ENCODE data around the gene CEACAM19. TPM values are rescaled to one million over a fixed set of nuclear protein-coding genes. Genes with fewer than 3 reads are reported as not detected.
"Not testable (repeated sequence)": the region's sequence is repeated elsewhere in the genome, so short reads cannot be mapped to it uniquely, and the experiment has no call there.

CEACAM19 gene
- polyA plus RNA-seq, 1 donor = 59.5 TPM

GRCh38 chr19:44660081-44660480 is 11.2 kb upstream of the CEACAM19 start:
- no peaks in the 10 kb centered on the region for H3K9me3 ChIP-seq (ENCODE audit: control insufficient read depth, low read depth, low read length)
- H3K36me3 ChIP-seq (ENCODE audit: control insufficient read depth, insufficient read depth, low read length) = peaks cover 97% of the 10 kb centered on the region
- H3K4me1 ChIP-seq (ENCODE audit: control insufficient read depth, insufficient read depth, low read length) = peaks cover 7% of the 10 kb centered on the region
- no peak overlapping the region for H3K4me3 ChIP-seq (ENCODE audit: low read length)
- H3K27ac ChIP-seq (ENCODE audit: low read length) = no peak overlapping the region
- H3K27me3 ChIP-seq (ENCODE audit: control insufficient read depth, insufficient read depth, low read length) = no peaks in the 10 kb centered on the region
- DNase-seq = no peak
- WGBS (ENCODE audit: insufficient coverage, low lambda C conversion rate) = no CpG with 5 or more reads among the region's 4 CpGs

GRCh38 chr19:44661205-44661604 is 10.1 kb upstream of the CEACAM19 start:
- no peaks in the 10 kb centered on the region for H3K9me3 ChIP-seq (ENCODE audit: control insufficient read depth, low read depth, low read length)
- peaks cover 7% of the 10 kb centered on the region for H3K4me1 ChIP-seq (ENCODE audit: control insufficient read depth, insufficient read depth, low read length)
- peaks cover 89% of the 10 kb centered on the region for H3K36me3 ChIP-seq (ENCODE audit: control insufficient read depth, insufficient read depth, low read length)
- WGBS (ENCODE audit: insufficient coverage, low lambda C conversion rate) = no CpG with 5 or more reads among the region's 11 CpGs
- DNase-seq = no peak
- no peak overlapping the region for H3K4me3 ChIP-seq (ENCODE audit: low read length)
- no peaks in the 10 kb centered on the region for H3K27me3 ChIP-seq (ENCODE audit: control insufficient read depth, insufficient read depth, low read length)
- H3K27ac ChIP-seq (ENCODE audit: low read length) = no peak overlapping the region

- DNase-seq = no peak
- Histone ChIP-seq H3K27me3 (ENCODE audit: control insufficient read depth, insufficient read depth, low read length) (no peaks in the 10 kb centered on the region), H3K4me3 (ENCODE audit: low read length) (no peak overlapping the region), H3K27ac (ENCODE audit: low read length) (no peak overlapping the region), H3K36me3 (ENCODE audit: control insufficient read depth, insufficient read depth, low read length) (peaks cover 83% of the 10 kb centered on the region), H3K4me1 (ENCODE audit: control insufficient read depth, insufficient read depth, low read length) (peaks cover 4% of the 10 kb centered on the region), H3K9me3 (ENCODE audit: control insufficient read depth, low read depth, low read length) (no peaks in the 10 kb centered on the region)
- WGBS (ENCODE audit: insufficient coverage, low lambda C conversion rate) = no CpG with 5 or more reads among the region's 7 CpGs
Observed at GRCh38 chr19:44661904-44662303, 9.4 kb upstream of the CEACAM19 start.

GRCh38 chr19:44662691-44663385 is 8.4 kb upstream of the CEACAM19 start:
- Histone ChIP-seq H3K27ac (ENCODE audit: low read length) (no peak overlapping the region), H3K9me3 (ENCODE audit: control insufficient read depth, low read depth, low read length) (no peaks in the 10 kb centered on the region), H3K4me3 (ENCODE audit: low read length) (no peak overlapping the region), H3K36me3 (ENCODE audit: control insufficient read depth, insufficient read depth, low read length) (peaks cover 74% of the 10 kb centered on the region), H3K27me3 (ENCODE audit: control insufficient read depth, insufficient read depth, low read length) (no peaks in the 10 kb centered on the region), H3K4me1 (ENCODE audit: control insufficient read depth, insufficient read depth, low read length) (no peaks in the 10 kb centered on the region)
- WGBS (ENCODE audit: insufficient coverage, low lambda C conversion rate) = 63% methylated on average over 1 of the region's 7 CpGs
- DNase-seq = no peak

- H3K36me3 ChIP-seq (ENCODE audit: control insufficient read depth, insufficient read depth, low read length) = peaks cover 62% of the 10 kb centered on the region
- WGBS (ENCODE audit: insufficient coverage, low lambda C conversion rate) = no CpG with 5 or more reads among the region's 5 CpGs
Observed at GRCh38 chr19:44663996-44664395, 7.3 kb upstream of the CEACAM19 start.

GRCh38 chr19:44664976-44665375 is 6.3 kb upstream of the CEACAM19 start:
- no CpG with 5 or more reads among the region's 10 CpGs for WGBS (ENCODE audit: insufficient coverage, low lambda C conversion rate)
- DNase-seq = no peak
- Histone ChIP-seq H3K27ac (ENCODE audit: low read length) (no peak overlapping the region), H3K4me3 (ENCODE audit: low read length) (no peak overlapping the region), H3K36me3 (ENCODE audit: control insufficient read depth, insufficient read depth, low read length) (peaks cover 52% of the 10 kb centered on the region), H3K9me3 (ENCODE audit: control insufficient read depth, low read depth, low read length) (no peaks in the 10 kb centered on the region), H3K4me1 (ENCODE audit: control insufficient read depth, insufficient read depth, low read length) (no peaks in the 10 kb centered on the region), H3K27me3 (ENCODE audit: control insufficient read depth, insufficient read depth, low read length) (no peaks in the 10 kb centered on the region)

More at GRCh38 chr19:44663996-44664395, 7.3 kb upstream of the CEACAM19 start:
- Histone ChIP-seq H3K4me1 (ENCODE audit: control insufficient read depth, insufficient read depth, low read length) (no peaks in the 10 kb centered on the region), H3K27me3 (ENCODE audit: control insufficient read depth, insufficient read depth, low read length) (no peaks in the 10 kb centered on the region), H3K9me3 (ENCODE audit: control insufficient read depth, low read depth, low read length) (no peaks in the 10 kb centered on the region), H3K4me3 (ENCODE audit: low read length) (no peak overlapping the region), H3K27ac (ENCODE audit: low read length) (no peak overlapping the region)
- DNase-seq = no peak

- no CpG with 5 or more reads among the region's 7 CpGs for WGBS (ENCODE audit: insufficient coverage, low lambda C conversion rate)
- peaks cover 32% of the 10 kb centered on the region for H3K36me3 ChIP-seq (ENCODE audit: control insufficient read depth, insufficient read depth, low read length)
- no peaks in the 10 kb centered on the region for H3K27me3 ChIP-seq (ENCODE audit: control insufficient read depth, insufficient read depth, low read length)
- no peaks in the 10 kb centered on the region for H3K4me1 ChIP-seq (ENCODE audit: control insufficient read depth, insufficient read depth, low read length)
- H3K4me3 ChIP-seq (ENCODE audit: low read length) = no peak overlapping the region
- no peak for DNase-seq
- H3K9me3 ChIP-seq (ENCODE audit: control insufficient read depth, low read depth, low read length) = no peaks in the 10 kb centered on the region
- no peak overlapping the region for H3K27ac ChIP-seq (ENCODE audit: low read length)
Observed at GRCh38 chr19:44666852-44667556, 4.3 kb upstream of the CEACAM19 start.

GRCh38 chr19:44668985-44669764 is 2.1 kb upstream of the CEACAM19 start:
- H3K9me3 ChIP-seq (ENCODE audit: control insufficient read depth, low read depth, low read length) = no peaks in the 10 kb centered on the region
- no peak overlapping the region for H3K27ac ChIP-seq (ENCODE audit: low read length)
- no peaks in the 10 kb centered on the region for H3K4me1 ChIP-seq (ENCODE audit: control insufficient read depth, insufficient read depth, low read length)
- no peaks in the 10 kb centered on the region for H3K27me3 ChIP-seq (ENCODE audit: control insufficient read depth, insufficient read depth, low read length)
- no peak overlapping the region for H3K4me3 ChIP-seq (ENCODE audit: low read length)
- H3K36me3 ChIP-seq (ENCODE audit: control insufficient read depth, insufficient read depth, low read length) = peaks cover 18% of the 10 kb centered on the region
- no peak for DNase-seq
- 80% methylated on average over 1 of the region's 2 CpGs for WGBS (ENCODE audit: insufficient coverage, low lambda C conversion rate)

GRCh38 chr19:44670027-44670426 is 1.3 kb upstream of the CEACAM19 start:
- peaks cover 13% of the 10 kb centered on the region for H3K36me3 ChIP-seq (ENCODE audit: control insufficient read depth, insufficient read depth, low read length)
- not testable (repeated sequence) for H3K27ac ChIP-seq (ENCODE audit: low read length); H3K4me3 ChIP-seq (ENCODE audit: low read length); DNase-seq; H3K27me3 ChIP-seq (ENCODE audit: control insufficient read depth, insufficient read depth, low read length); H3K9me3 ChIP-seq (ENCODE audit: control insufficient read depth, low read depth, low read length); H3K4me1 ChIP-seq (ENCODE audit: control insufficient read depth, insufficient read depth, low read length)
- WGBS (ENCODE audit: insufficient coverage, low lambda C conversion rate) = 100% methylated on average over 1 of the region's 2 CpGs

GRCh38 chr19:44672226-44672625 is 944 bp downstream of the CEACAM19 start:
- WGBS (ENCODE audit: insufficient coverage, low lambda C conversion rate) = no CpG with 5 or more reads among the region's 1 CpG
- H3K4me1 ChIP-seq (ENCODE audit: control insufficient read depth, insufficient read depth, low read length) = no peaks in the 10 kb centered on the region
- no peak overlapping the region for H3K27ac ChIP-seq (ENCODE audit: low read length)
- peaks cover 1% of the 10 kb centered on the region for H3K9me3 ChIP-seq (ENCODE audit: control insufficient read depth, low read depth, low read length)
- H3K4me3 ChIP-seq (ENCODE audit: low read length) = no peak overlapping the region
- H3K27me3 ChIP-seq (ENCODE audit: control insufficient read depth, insufficient read depth, low read length) = no peaks in the 10 kb centered on the region
- no peak for DNase-seq
- peaks cover 13% of the 10 kb centered on the region for H3K36me3 ChIP-seq (ENCODE audit: control insufficient read depth, insufficient read depth, low read length)
